AG04450 (cell line): Measurements from ENCODE around the gene MICU2. TPM values are rescaled to one million over a fixed set of nuclear protein-coding genes. Genes with fewer than 3 reads are reported as not detected.
A peak's percentile ranks its signal among the peaks of the same experiment; 100 is the strongest.

Source experiments
- CTCF ChIA-PET: fragments of 300-600, 350-600 bp; formaldehyde crosslinking; extraction: SDS; loops from one replicate; lab custom pipeline; 2022; ENCODE audit warnings: antibody characterized with exemption, inconsistent platforms; lab: Charles Lee
- POLR2A ChIA-PET: fragments of 350-600 bp; formaldehyde crosslinking; extraction: SDS; loops from one replicate; lab custom pipeline; 2021; ENCODE audit warnings: antibody characterized with exemption, inconsistent platforms; lab: Yijun Ruan, JAX
- DNase-seq: peaks from one replicate; pipeline ENCODE4 v3.0.0-alpha.2; 2011; ENCODE audit warnings: low read depth, low spot score
- H3K27ac ChIP-seq: one replicate; pipeline ENCODE4 v1.5.1; 2012; ENCODE audit warnings: low read depth, low read length, control low read depth
- H3K27me3 ChIP-seq: one replicate; pipeline ENCODE4 v1.6.0; 2012; ENCODE audit warnings: low read length; ENCODE audit not compliant: control insufficient read depth, insufficient read depth
- H3K4me3 ChIP-seq: 2 replicates; pipeline ENCODE4 v1.5.1; 2011; ENCODE audit warnings: mild to moderate bottlenecking, low read depth, low read length, control low read depth
- H3K9me3 ChIP-seq: 2 replicates; pipeline ENCODE4 v1.5.1; 2012; ENCODE audit warnings: low read length; ENCODE audit not compliant: control insufficient read depth, insufficient read depth
- polyA plus RNA-seq: library from polyadenylated mRNA; depleted of rRNA; stranded (reverse); fragments of >200 nt; gene quantifications from 2 replicates; pipeline ENCODE4 v1.2.3, GENCODE V29; 2011
- TF ChIP-seq, protein P1 (sequence below): IDR thresholded peaks from 2 replicates; pipeline ENCODE4 v1.5.1; 2011; ENCODE audit warnings: low read depth, low read length, control low read depth, inconsistent platforms

The MICU2 gene
- polyA plus RNA-seq, 1 experiment = 42.1 TPM

DNA sequence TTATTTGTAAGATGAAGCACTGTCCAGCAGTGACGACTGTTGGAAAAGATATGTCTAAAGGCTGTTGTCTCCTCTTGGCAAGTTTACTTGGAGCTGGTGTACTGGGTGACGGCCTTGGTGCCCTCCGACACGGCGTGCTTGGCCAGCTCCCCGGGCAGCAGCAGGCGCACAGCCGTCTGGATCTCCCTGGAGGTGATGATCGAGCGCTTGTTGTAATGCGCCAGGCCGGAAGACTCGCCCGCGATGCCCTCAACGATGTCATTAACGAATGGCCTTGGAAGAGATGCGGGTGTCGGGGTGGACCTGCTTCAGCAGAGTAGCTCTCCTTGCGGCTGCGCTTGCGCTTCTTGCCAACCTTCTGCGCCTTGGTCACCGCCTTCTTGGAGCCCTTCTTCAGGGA, 120.2 kb downstream of the MICU2 start:
- no peak overlapping the region for H3K27ac ChIP-seq
- TF ChIP-seq, protein P1, sequence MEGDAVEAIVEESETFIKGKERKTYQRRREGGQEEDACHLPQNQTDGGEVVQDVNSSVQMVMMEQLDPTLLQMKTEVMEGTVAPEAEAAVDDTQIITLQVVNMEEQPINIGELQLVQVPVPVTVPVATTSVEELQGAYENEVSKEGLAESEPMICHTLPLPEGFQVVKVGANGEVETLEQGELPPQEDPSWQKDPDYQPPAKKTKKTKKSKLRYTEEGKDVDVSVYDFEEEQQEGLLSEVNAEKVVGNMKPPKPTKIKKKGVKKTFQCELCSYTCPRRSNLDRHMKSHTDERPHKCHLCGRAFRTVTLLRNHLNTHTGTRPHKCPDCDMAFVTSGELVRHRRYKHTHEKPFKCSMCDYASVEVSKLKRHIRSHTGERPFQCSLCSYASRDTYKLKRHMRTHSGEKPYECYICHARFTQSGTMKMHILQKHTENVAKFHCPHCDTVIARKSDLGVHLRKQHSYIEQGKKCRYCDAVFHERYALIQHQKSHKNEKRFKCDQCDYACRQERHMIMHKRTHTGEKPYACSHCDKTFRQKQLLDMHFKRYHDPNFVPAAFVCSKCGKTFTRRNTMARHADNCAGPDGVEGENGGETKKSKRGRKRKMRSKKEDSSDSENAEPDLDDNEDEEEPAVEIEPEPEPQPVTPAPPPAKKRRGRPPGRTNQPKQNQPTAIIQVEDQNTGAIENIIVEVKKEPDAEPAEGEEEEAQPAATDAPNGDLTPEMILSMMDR = no peak

DNA sequence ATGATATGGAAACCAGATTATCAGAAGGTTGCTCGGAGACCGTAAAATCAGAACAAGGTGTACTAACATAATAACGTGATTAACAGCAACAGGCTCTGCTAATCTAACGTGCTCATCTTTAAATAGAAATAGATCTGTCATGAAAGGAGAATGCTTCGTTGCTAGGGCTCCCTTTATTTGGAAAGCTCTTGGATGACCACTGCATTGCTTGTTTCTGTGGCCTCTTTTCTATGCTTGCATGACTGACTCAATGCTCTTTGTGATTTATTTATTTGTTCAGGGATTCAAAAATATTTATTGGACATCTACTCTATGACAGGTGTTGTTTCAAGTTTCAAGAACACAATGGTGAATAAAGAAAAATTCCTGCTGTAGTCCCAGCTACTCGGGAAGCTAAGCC, 122.6 kb downstream of the MICU2 start:
- POLR2A ChIA-PET = interaction anchor here (0.7 kb wide), 1 partner anchor 22 kb away, joined by 3 read pairs; the partner anchor contains the start of gene ZDHHC20
- peaks cover under 1% of the 10 kb centered on the region for H3K9me3 ChIP-seq
- CTCF ChIA-PET = interaction anchor here (0.8 kb wide), 1 partner anchor 16 kb away, joined by 3 read pairs; no protein-coding TSS in a partner anchor
- H3K4me3 ChIP-seq = no peak overlapping the region
- no peak for DNase-seq
- TF ChIP-seq, protein P1 = no peak
- no peak overlapping the region for H3K27ac ChIP-seq
- H3K27me3 ChIP-seq = no peaks in the 10 kb centered on the region

More for the DNA sequence above, 120.2 kb downstream of the MICU2 start:
- CTCF ChIA-PET = no interaction called here
- Histone ChIP-seq H3K27me3 (no peaks in the 10 kb centered on the region), H3K4me3 (no peak overlapping the region), H3K9me3 (peaks cover 10% of the 10 kb centered on the region)
- POLR2A ChIA-PET = no interaction called here
- no peak for DNase-seq

DNA sequence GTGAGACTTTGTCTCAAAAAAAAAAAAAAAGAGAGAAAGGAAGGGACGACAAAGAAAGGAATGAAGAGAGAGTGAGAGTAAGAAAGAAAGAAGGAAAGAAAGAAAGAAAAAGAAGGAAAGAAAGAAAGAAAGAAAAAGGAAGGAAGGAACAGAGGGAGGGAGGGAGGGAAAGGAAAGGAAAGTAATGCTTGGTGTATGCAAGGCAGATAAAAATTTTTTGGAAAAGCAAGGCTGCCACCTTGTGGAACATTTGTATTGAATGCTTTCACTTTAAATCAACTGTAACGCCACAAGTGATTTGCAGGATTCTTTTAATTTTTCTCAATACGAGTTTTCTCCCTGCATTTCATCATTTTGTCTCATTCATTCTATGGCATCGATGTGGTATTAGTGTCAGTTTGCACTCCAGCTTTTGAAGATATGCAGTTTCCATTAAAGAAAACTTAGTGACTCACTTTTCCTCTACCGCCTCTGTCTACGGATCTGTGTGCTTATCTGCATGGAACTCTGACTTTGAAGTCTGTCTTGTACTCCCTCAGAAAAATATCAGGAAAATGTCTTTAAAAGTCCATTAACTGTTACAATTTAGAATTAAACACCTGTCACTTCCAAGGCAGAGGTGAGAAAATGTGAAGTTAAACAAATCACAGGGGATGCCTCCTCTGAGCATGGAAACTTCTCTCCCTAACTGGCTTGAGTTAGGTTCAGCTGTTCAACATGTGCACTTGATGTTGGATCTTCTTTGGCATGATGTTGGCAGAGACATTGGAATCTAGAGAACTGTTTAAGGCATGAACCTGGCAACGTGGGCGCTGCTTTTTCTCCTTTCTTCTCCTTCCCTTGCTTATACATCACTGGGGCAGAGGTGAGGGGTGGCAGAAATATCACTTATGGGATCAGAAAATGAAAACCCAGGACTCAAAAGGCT, 124.8 kb downstream of the MICU2 start:
- H3K27ac ChIP-seq = no peak overlapping the region
- H3K27me3 ChIP-seq = peaks cover 3% of the 10 kb centered on the region
- POLR2A ChIA-PET = interaction anchor here (0.6 to 0.7 kb wide), 2 partner anchors 60 to 148 kb away, joined by 5 read pairs; no protein-coding TSS in a partner anchor
- H3K9me3 ChIP-seq = no peaks in the 10 kb centered on the region; the same call in 1 of the 2 replicates
- TF ChIP-seq, protein P1 = peak; percentile 56
- CTCF ChIA-PET = interaction anchor here (0.5 to 5.0 kb wide), 13 partner anchors 12 to 1317 kb away, joined by 3 to 110 read pairs (median 3); partner anchors contain the start of genes MRPL57, SKA3 and ZDHHC20
- peak overlapping the region; percentile 47 for H3K4me3 ChIP-seq
- peak; percentile 47 for DNase-seq

DNA sequence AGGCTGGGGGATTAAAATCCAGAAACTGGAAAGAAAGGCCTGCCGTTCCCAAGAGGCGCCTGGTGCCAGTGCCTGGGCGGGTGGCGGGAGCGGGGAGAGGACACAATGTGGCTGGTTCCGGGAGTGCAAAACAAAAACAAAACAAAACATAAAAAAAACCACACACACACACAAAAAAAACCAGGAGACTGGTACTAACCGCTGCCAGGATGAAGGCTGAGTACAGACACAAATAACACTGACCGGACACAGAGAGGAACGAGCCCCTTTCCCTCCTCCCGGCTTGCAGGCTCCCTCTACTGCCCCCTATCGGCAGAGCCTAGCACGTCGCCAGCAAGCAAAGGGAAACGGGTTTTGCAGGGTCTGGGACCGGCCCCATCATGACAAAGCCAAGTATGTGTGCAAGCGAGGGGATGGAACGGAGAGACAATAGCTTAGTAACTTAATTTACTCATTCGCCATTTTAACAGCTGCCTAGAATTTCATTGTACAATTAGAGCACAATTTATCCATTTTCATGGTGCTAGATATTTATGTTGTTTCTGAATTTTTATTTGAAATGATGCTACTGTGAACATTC, 127.0 kb downstream of the MICU2 start:
- TF ChIP-seq, protein P1 = peak; percentile 97
- H3K4me3 ChIP-seq = peak overlapping the region; percentile 47
- CTCF ChIA-PET = interaction anchor here (0.6 to 5.0 kb wide), 91 partner anchors 9 to 1319 kb away, joined by 3 to 110 read pairs (median 4); partner anchors contain the start of genes MICU2, MRPL57, SKA3 and ZDHHC20
- peak; percentile 37 for DNase-seq
- no peak overlapping the region for H3K27ac ChIP-seq
- H3K9me3 ChIP-seq = no peaks in the 10 kb centered on the region
- peaks cover 3% of the 10 kb centered on the region for H3K27me3 ChIP-seq
- POLR2A ChIA-PET = no interaction called here
